Measurements from ENCODE around the gene ALDOB. TPM values are rescaled to one million over a fixed set of nuclear protein-coding genes. Genes with fewer than 3 reads are reported as not detected.

Gene ALDOB
- total RNA-seq, 2 experiments from 2014 or later = not detected

GRCh38 chr9:101432171-101432570, 3.4 kb downstream of the ALDOB start:
- no peak overlapping the region for H3K4me3 Mint-ChIP-seq
- no peak for DNase-seq
- no peaks in the 10 kb centered on the region for H3K36me3 Mint-ChIP-seq (ENCODE audit: low read depth)
- ChIA-PET POLR2A (no interaction called here), CTCF (no interaction called here)
- no peak overlapping the region for H3K27ac Mint-ChIP-seq
- H3K9me3 Mint-ChIP-seq = no peaks in the 10 kb centered on the region
- peaks cover 6% of the 10 kb centered on the region for H3K27me3 Mint-ChIP-seq
- H3K4me1 Mint-ChIP-seq = no peaks in the 10 kb centered on the region

- H3K9me3 Mint-ChIP-seq = no peaks in the 10 kb centered on the region
- H3K27ac Mint-ChIP-seq = no peak overlapping the region
- no peak for DNase-seq
- no peaks in the 10 kb centered on the region for H3K36me3 Mint-ChIP-seq (ENCODE audit: low read depth)
- H3K4me3 Mint-ChIP-seq = no peak overlapping the region
- H3K27me3 Mint-ChIP-seq = peaks cover 3% of the 10 kb centered on the region
- CTCF ChIA-PET = no interaction called here
- H3K4me1 Mint-ChIP-seq = no peaks in the 10 kb centered on the region
- POLR2A ChIA-PET = no interaction called here
Observed at GRCh38 chr9:101429736-101430135, 5.8 kb downstream of the ALDOB start.

GRCh38 chr9:101428909-101429308, 6.7 kb downstream of the ALDOB start:
- no peaks in the 10 kb centered on the region for H3K4me1 Mint-ChIP-seq
- no peak overlapping the region for H3K27ac Mint-ChIP-seq
- H3K9me3 Mint-ChIP-seq = peaks cover 3% of the 10 kb centered on the region
- DNase-seq = no peak
- no peak overlapping the region for H3K4me3 Mint-ChIP-seq
- no peaks in the 10 kb centered on the region for H3K36me3 Mint-ChIP-seq (ENCODE audit: low read depth)
- POLR2A ChIA-PET = no interaction called here
- CTCF ChIA-PET = no interaction called here
- peaks cover 3% of the 10 kb centered on the region for H3K27me3 Mint-ChIP-seq

GRCh38 chr9:101427957-101428655, 7.5 kb downstream of the ALDOB start:
- Mint-ChIP-seq H3K27ac (no peak overlapping the region), H3K27me3 (peaks cover 3% of the 10 kb centered on the region), H3K4me1 (no peaks in the 10 kb centered on the region), H3K36me3 (ENCODE audit: low read depth) (no peaks in the 10 kb centered on the region), H3K4me3 (no peak overlapping the region), H3K9me3 (peaks cover 8% of the 10 kb centered on the region)
- DNase-seq = no peak
- CTCF ChIA-PET = no interaction called here
- POLR2A ChIA-PET = no interaction called here

GRCh38 chr9:101427358-101427757, 8.2 kb downstream of the ALDOB start:
- DNase-seq = no peak
- no peak overlapping the region for H3K4me3 Mint-ChIP-seq
- no peak overlapping the region for H3K27ac Mint-ChIP-seq
- ChIA-PET POLR2A (no interaction called here), CTCF (no interaction called here)
- H3K9me3 Mint-ChIP-seq = peaks cover 8% of the 10 kb centered on the region
- peaks cover 3% of the 10 kb centered on the region for H3K27me3 Mint-ChIP-seq
- no peaks in the 10 kb centered on the region for H3K36me3 Mint-ChIP-seq (ENCODE audit: low read depth)
- no peaks in the 10 kb centered on the region for H3K4me1 Mint-ChIP-seq

- H3K4me1 Mint-ChIP-seq = no peaks in the 10 kb centered on the region
- no peaks in the 10 kb centered on the region for H3K36me3 Mint-ChIP-seq (ENCODE audit: low read depth)
- H3K9me3 Mint-ChIP-seq = peaks cover 19% of the 10 kb centered on the region
- no peak overlapping the region for H3K4me3 Mint-ChIP-seq
- no peak for DNase-seq
- no peak overlapping the region for H3K27ac Mint-ChIP-seq
- ChIA-PET CTCF (no interaction called here), POLR2A (no interaction called here)
- no peaks in the 10 kb centered on the region for H3K27me3 Mint-ChIP-seq
Observed at GRCh38 chr9:101421653-101422065, 13.9 kb downstream of the ALDOB start.

- no peak overlapping the region for H3K4me3 Mint-ChIP-seq
- no peak overlapping the region for H3K27ac Mint-ChIP-seq
- POLR2A ChIA-PET = no interaction called here
- DNase-seq = no peak
- no peaks in the 10 kb centered on the region for H3K4me1 Mint-ChIP-seq
- no peaks in the 10 kb centered on the region for H3K27me3 Mint-ChIP-seq
- H3K36me3 Mint-ChIP-seq (ENCODE audit: low read depth) = no peaks in the 10 kb centered on the region
- CTCF ChIA-PET = interaction anchor here (1.0 to 1.3 kb wide), 2 partner anchors 13 to 17 kb away, joined by 3 read pairs; no protein-coding TSS in a partner anchor
- peaks cover 25% of the 10 kb centered on the region for H3K9me3 Mint-ChIP-seq
Observed at GRCh38 chr9:101419863-101420262, 15.7 kb downstream of the ALDOB start.

GRCh38 chr9:101418518-101419430, 16.8 kb downstream of the ALDOB start:
- H3K9me3 Mint-ChIP-seq = peaks cover 29% of the 10 kb centered on the region
- H3K4me3 Mint-ChIP-seq = no peak overlapping the region
- H3K27me3 Mint-ChIP-seq = no peaks in the 10 kb centered on the region
- no peak for DNase-seq
- no peak overlapping the region for H3K27ac Mint-ChIP-seq
- H3K36me3 Mint-ChIP-seq (ENCODE audit: low read depth) = peaks cover 4% of the 10 kb centered on the region
- ChIA-PET CTCF (interaction anchor here (1.1 to 1.3 kb wide), 2 partner anchors 16 to 90 kb away, joined by 3 read pairs; no protein-coding TSS in a partner anchor), POLR2A (no interaction called here)
- H3K4me1 Mint-ChIP-seq = no peaks in the 10 kb centered on the region

GRCh38 chr9:101417977-101418376, 17.6 kb downstream of the ALDOB start:
- CTCF ChIA-PET = interaction anchor here (1.1 kb wide), 1 partner anchor 91 kb away, joined by 3 read pairs; no protein-coding TSS in a partner anchor
- Mint-ChIP-seq H3K36me3 (ENCODE audit: low read depth) (peaks cover 7% of the 10 kb centered on the region), H3K4me1 (no peaks in the 10 kb centered on the region), H3K9me3 (peaks cover 32% of the 10 kb centered on the region), H3K4me3 (no peak overlapping the region), H3K27me3 (no peaks in the 10 kb centered on the region), H3K27ac (no peak overlapping the region)
- POLR2A ChIA-PET = interaction anchor here (0.6 kb wide), 1 partner anchor 135 kb away, joined by 3 read pairs; no protein-coding TSS in a partner anchor
- no peak for DNase-seq

GRCh38 chr9:101417389-101417788, 18.2 kb downstream of the ALDOB start:
- Mint-ChIP-seq H3K4me1 (no peaks in the 10 kb centered on the region), H3K27me3 (no peaks in the 10 kb centered on the region), H3K27ac (no peak overlapping the region), H3K4me3 (no peak overlapping the region), H3K36me3 (ENCODE audit: low read depth) (peaks cover 7% of the 10 kb centered on the region), H3K9me3 (peaks cover 36% of the 10 kb centered on the region)
- POLR2A ChIA-PET = interaction anchor here (0.6 kb wide), 1 partner anchor 134 kb away, joined by 3 read pairs; no protein-coding TSS in a partner anchor
- CTCF ChIA-PET = no interaction called here
- DNase-seq = no peak

GRCh38 chr9:101415578-101415977, 20.0 kb downstream of the ALDOB start:
- peaks cover 41% of the 10 kb centered on the region for H3K9me3 Mint-ChIP-seq
- H3K27ac Mint-ChIP-seq = no peak overlapping the region
- ChIA-PET CTCF (no interaction called here), POLR2A (no interaction called here)
- no peaks in the 10 kb centered on the region for H3K27me3 Mint-ChIP-seq
- no peaks in the 10 kb centered on the region for H3K4me1 Mint-ChIP-seq
- DNase-seq = no peak
- no peak overlapping the region for H3K4me3 Mint-ChIP-seq
- peaks cover 15% of the 10 kb centered on the region for H3K36me3 Mint-ChIP-seq (ENCODE audit: low read depth)

- POLR2A ChIA-PET = interaction anchor here (0.7 kb wide), 1 partner anchor 9 kb away, joined by 3 read pairs; no protein-coding TSS in a partner anchor
- H3K4me1 Mint-ChIP-seq = no peaks in the 10 kb centered on the region
Observed at GRCh38 chr9:101414839-101415238, 20.7 kb downstream of the ALDOB start.

GRCh38 chr9:101409079-101409477, 26.5 kb downstream of the ALDOB start:
- DNase-seq = no peak
- Mint-ChIP-seq H3K9me3 (peaks cover 76% of the 10 kb centered on the region), H3K4me1 (no peaks in the 10 kb centered on the region), H3K4me3 (no peak overlapping the region), H3K36me3 (ENCODE audit: low read depth) (peaks cover 69% of the 10 kb centered on the region), H3K27me3 (no peaks in the 10 kb centered on the region), H3K27ac (no peak overlapping the region)
- ChIA-PET POLR2A (no interaction called here), CTCF (interaction anchor here (1.8 kb wide), 1 partner anchor 10 kb away, joined by 6 read pairs; the partner anchor contains the start of genes MRPL50 and ZNF189)

More at GRCh38 chr9:101414839-101415238, 20.7 kb downstream of the ALDOB start:
- Mint-ChIP-seq H3K27me3 (no peaks in the 10 kb centered on the region), H3K27ac (no peak overlapping the region), H3K9me3 (peaks cover 46% of the 10 kb centered on the region), H3K4me3 (no peak overlapping the region), H3K36me3 (ENCODE audit: low read depth) (peaks cover 16% of the 10 kb centered on the region)
- no peak for DNase-seq
- CTCF ChIA-PET = no interaction called here
